SK-N-SH treated with all-trans-retinoic acid at 6 μM for 48 hours (cell line): Measurements from ENCODE around the gene DENND1C.

ENCODE experiments used
- ARNTL ChIP-seq: fragments of 450-650 bp; formaldehyde crosslinking; IDR thresholded peaks from 2 replicates; pipeline ENCODE4 v1.5.0; 2020; ENCODE audit warnings: low read depth, mild to moderate bottlenecking, moderate library complexity, borderline replicate concordance
- BACH2 ChIP-seq: fragments of 250-450 bp; sonication (Bioruptor Pico); IDR thresholded peaks from 2 replicates; pipeline ENCODE4 v1.9.0; 2021; ENCODE audit warnings: mild to moderate bottlenecking, borderline replicate concordance
- CSDC2 ChIP-seq: fragments of 250-450 bp; sonication (Bioruptor Pico); IDR thresholded peaks from 2 replicates; pipeline ENCODE4 v1.5.0; 2020; ENCODE audit warnings: mild to moderate bottlenecking, moderate library complexity
- ESRRG ChIP-seq: fragments of 250-450 bp; sonication (Bioruptor Pico); IDR thresholded peaks from 2 replicates; pipeline ENCODE4 v1.6.1; 2021; ENCODE audit warnings: mild to moderate bottlenecking
- GLIS3 ChIP-seq: fragments of 250-450 bp; sonication (Bioruptor Pico); IDR thresholded peaks from 2 replicates; pipeline ENCODE4 v1.5.0; 2020; ENCODE audit warnings: mild to moderate bottlenecking, moderate library complexity
- ISL1 ChIP-seq: fragments of 250-450 bp; sonication (Bioruptor Pico); IDR thresholded peaks from 2 replicates; pipeline ENCODE4 v2.1.2; 2022; ENCODE audit warnings: mild to moderate bottlenecking, moderate library complexity
- PATZ1 ChIP-seq: fragments of 250-450 bp; sonication (Bioruptor Pico); IDR thresholded peaks from 2 replicates; pipeline ENCODE4 v1.8.0; 2020; ENCODE audit warnings: mild to moderate bottlenecking, moderate library complexity, borderline replicate concordance
- TCF4 ChIP-seq: fragments of 250-450 bp; sonication (Bioruptor Pico); IDR thresholded peaks from 2 replicates; pipeline ENCODE4 v1.8.0; 2021; ENCODE audit warnings: mild to moderate bottlenecking, moderate library complexity, borderline replicate concordance
- TOX ChIP-seq: fragments of 250-450 bp; sonication (Bioruptor Pico); IDR thresholded peaks from 2 replicates; pipeline ENCODE4 v1.8.0; 2021; ENCODE audit warnings: mild to moderate bottlenecking, moderate library complexity, borderline replicate concordance
- TSHZ2 ChIP-seq: fragments of 250-450 bp; sonication (Bioruptor Pico); IDR thresholded peaks from 2 replicates; pipeline ENCODE4 v1.5.0; 2020; ENCODE audit warnings: mild to moderate bottlenecking, moderate library complexity
- ZFP3 ChIP-seq: fragments of 250-450 bp; sonication (Bioruptor Pico); IDR thresholded peaks from 2 replicates; pipeline ENCODE4 v1.5.0; 2020; ENCODE audit warnings: mild to moderate bottlenecking, moderate library complexity
- ZFP30 ChIP-seq: fragments of 450-650 bp; formaldehyde crosslinking; IDR thresholded peaks from 2 replicates; pipeline ENCODE4 v1.5.0; 2022; ENCODE audit warnings: mild to moderate bottlenecking, moderate library complexity
- ZNF565 ChIP-seq: fragments of 450-650 bp; formaldehyde crosslinking; conservative IDR thresholded peaks from 2 replicates; pipeline ENCODE4 v1.5.0; 2020; ENCODE audit warnings: low read depth, mild to moderate bottlenecking, moderate library complexity
- ZNF70 ChIP-seq: fragments of 450-650 bp; formaldehyde crosslinking; IDR thresholded peaks from 2 replicates; pipeline ENCODE4 v1.5.0; 2020; ENCODE audit warnings: mild to moderate bottlenecking, moderate library complexity

GRCh38 chr19:6472713-6473112 lies 8.9 kb downstream of the DENND1C start:
- TF ChIP-seq ZFP3 (CRISPR knock-in tag): no peak
- no peak for TF ChIP-seq PATZ1 (CRISPR knock-in tag)
- no peak for TF ChIP-seq TCF4
- no peak for TF ChIP-seq BACH2 (CRISPR knock-in tag)
- TF ChIP-seq TOX (CRISPR knock-in tag): no peak
- TF ChIP-seq ISL1 (CRISPR knock-in tag): no peak
- TF ChIP-seq ZNF70 (CRISPR knock-in tag): no peak
- TF ChIP-seq ZFP30 (CRISPR knock-in tag): no peak
- TF ChIP-seq ZNF565 (CRISPR knock-in tag): no peak
- no peak for TF ChIP-seq CSDC2
- TF ChIP-seq ESRRG: no peak
- TF ChIP-seq TSHZ2: no peak
- no peak for TF ChIP-seq GLIS3
- TF ChIP-seq ARNTL (CRISPR knock-in tag): no peak
